A673 (cell line): ENCODE measurements around the gene AQP12A. TPM values are rescaled to one million over a fixed set of nuclear protein-coding genes. Genes with fewer than 3 reads are reported as not detected.

Experiments used
- BruUV-seq: library from RNA; stranded (reverse); fragments of 400-500 nt; replicated peaks from 2 replicates; lab custom pipeline; 2021; lab: Mats Ljungman, UMichigan
- CTCF ChIA-PET: fragments of 300-600 bp; sonication (Branson Sonifier 250); formaldehyde crosslinking; loops from one replicate; lab custom pipeline; 2022; ENCODE audit warnings: antibody characterized with exemption; lab: Charles Lee
- POLR2A ChIA-PET: fragments of 300-600 bp; sonication (Branson Sonifier 250); formaldehyde crosslinking; loops from one replicate; lab custom pipeline; 2022; ENCODE audit warnings: antibody characterized with exemption; ENCODE audit not compliant: low non-redundant PET; lab: Charles Lee
- DNase-seq: peaks from one replicate; pipeline ENCODE4 v3.0.0-alpha.2; 2015; ENCODE audit warnings: low spot score
- H3K27ac ChIP-seq: fragments of 200-600 bp; sonication (generic); 2 replicates; pipeline ENCODE4 v1.5.1; 2016; ENCODE audit warnings: mixed run types, low read depth, mild to moderate bottlenecking, mixed read lengths, antibody characterized with exemption, low read length; ENCODE audit not compliant: poor library complexity, severe bottlenecking
- H3K27me3 ChIP-seq: fragments of 200-600 bp; sonication (generic); replicated peaks from 2 replicates; pipeline ENCODE4 v1.6.1; 2017; ENCODE audit warnings: mixed run types, low read depth, mild to moderate bottlenecking, mixed read lengths, antibody characterized with exemption, low read length; ENCODE audit not compliant: insufficient read depth, poor library complexity
- H3K36me3 ChIP-seq: fragments of 200-600 bp; sonication (generic); 2 replicates; pipeline ENCODE4 v1.6.1; 2016; ENCODE audit warnings: mixed run types, mild to moderate bottlenecking, mixed read lengths, antibody characterized with exemption, low read length; ENCODE audit not compliant: insufficient read depth, poor library complexity, severe bottlenecking
- H3K4me1 ChIP-seq: fragments of 200-600 bp; sonication (generic); 2 replicates; pipeline ENCODE4 v1.6.1; 2017; ENCODE audit warnings: mixed run types, mild to moderate bottlenecking, mixed read lengths, antibody characterized with exemption, low read length; ENCODE audit not compliant: insufficient read depth, poor library complexity, severe bottlenecking
- H3K4me3 ChIP-seq: fragments of 200-600 bp; sonication (generic); 2 replicates; pipeline ENCODE4 v1.5.1; 2016; ENCODE audit warnings: low read depth, mixed run types, mild to moderate bottlenecking, mixed read lengths, low read length; ENCODE audit not compliant: poor library complexity, severe bottlenecking
- H3K9me3 ChIP-seq: fragments of 200-600 bp; sonication (generic); 2 replicates; pipeline ENCODE4 v1.6.1; 2016; ENCODE audit warnings: mixed run types, low read depth, mild to moderate bottlenecking, mixed read lengths, antibody characterized with exemption, low read length; ENCODE audit not compliant: poor library complexity, severe bottlenecking
- EZH2 ChIP-seq: fragments of 200-600 bp; sonication (generic); IDR thresholded peaks from 2 replicates; pipeline ENCODE4 v1.6.1; 2017; ENCODE audit warnings: borderline replicate concordance, low read depth, mild to moderate bottlenecking, mixed read lengths, antibody characterized with exemption, low read length; ENCODE audit not compliant: poor library complexity, severe bottlenecking
- intact Hi-C: fragments of 100-400 bp; cut with micrococcal nuclease; formaldehyde crosslinking; loops from one replicate; pipeline ENCODE4 v1.10.0; 2022; ENCODE audit not compliant: unreplicated experiment
- total RNA-seq: library from RNA; stranded (reverse); gene quantifications from 2 replicates; pipeline ENCODE4 v1.2.3, GENCODE V29; 2021
- TF ChIP-seq, protein P1 (sequence below): fragments of 300-800, 200-600 bp; sonication (generic); conservative IDR thresholded peaks from 2 replicates; pipeline ENCODE4 v1.5.1; 2017; ENCODE audit warnings: low read depth, mild to moderate bottlenecking, antibody characterized with exemption, low read length, moderate library complexity, mixed read lengths

AQP12A gene
- total RNA-seq, 1 experiment from 2014 or later: not detected

DNA sequence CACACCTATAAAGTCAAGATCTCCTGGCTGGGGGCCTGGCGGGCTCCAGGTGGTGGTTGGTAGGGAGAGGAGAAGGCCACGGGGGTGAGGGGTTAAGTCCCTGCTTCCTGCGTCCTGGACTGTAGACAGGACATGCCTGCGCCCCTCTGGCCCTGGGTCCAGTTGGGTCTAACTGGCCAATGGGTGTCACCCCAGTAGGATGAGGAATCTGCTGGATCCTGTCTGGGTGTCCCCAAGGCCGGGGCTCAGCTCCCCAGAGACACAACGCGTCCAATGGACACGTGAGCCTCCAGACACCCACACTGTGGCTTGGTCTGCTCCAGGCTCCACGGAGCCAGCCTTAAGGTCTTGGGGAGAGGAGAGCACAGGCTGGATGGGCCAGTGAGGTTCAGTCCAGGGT is 19.6 kb downstream of the AQP12A start:
- CTCF ChIA-PET: no interaction called here
- H3K9me3 ChIP-seq: no peaks in the 10 kb centered on the region
- H3K27me3 ChIP-seq: no peaks in the 10 kb centered on the region
- POLR2A ChIA-PET: no interaction called here
- no peaks in the 10 kb centered on the region for H3K36me3 ChIP-seq
- DNase-seq: no peak
- TF ChIP-seq, protein P1, sequence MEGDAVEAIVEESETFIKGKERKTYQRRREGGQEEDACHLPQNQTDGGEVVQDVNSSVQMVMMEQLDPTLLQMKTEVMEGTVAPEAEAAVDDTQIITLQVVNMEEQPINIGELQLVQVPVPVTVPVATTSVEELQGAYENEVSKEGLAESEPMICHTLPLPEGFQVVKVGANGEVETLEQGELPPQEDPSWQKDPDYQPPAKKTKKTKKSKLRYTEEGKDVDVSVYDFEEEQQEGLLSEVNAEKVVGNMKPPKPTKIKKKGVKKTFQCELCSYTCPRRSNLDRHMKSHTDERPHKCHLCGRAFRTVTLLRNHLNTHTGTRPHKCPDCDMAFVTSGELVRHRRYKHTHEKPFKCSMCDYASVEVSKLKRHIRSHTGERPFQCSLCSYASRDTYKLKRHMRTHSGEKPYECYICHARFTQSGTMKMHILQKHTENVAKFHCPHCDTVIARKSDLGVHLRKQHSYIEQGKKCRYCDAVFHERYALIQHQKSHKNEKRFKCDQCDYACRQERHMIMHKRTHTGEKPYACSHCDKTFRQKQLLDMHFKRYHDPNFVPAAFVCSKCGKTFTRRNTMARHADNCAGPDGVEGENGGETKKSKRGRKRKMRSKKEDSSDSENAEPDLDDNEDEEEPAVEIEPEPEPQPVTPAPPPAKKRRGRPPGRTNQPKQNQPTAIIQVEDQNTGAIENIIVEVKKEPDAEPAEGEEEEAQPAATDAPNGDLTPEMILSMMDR: no peak
- TF ChIP-seq EZH2: no peak
- H3K27ac ChIP-seq: no peak overlapping the region
- no peak overlapping the region for H3K4me3 ChIP-seq
- no peaks in the 10 kb centered on the region for H3K4me1 ChIP-seq
- BruUV-seq: no TSS peak
- intact Hi-C loops: no loop called here

- Histone ChIP-seq H3K4me3 (no peak overlapping the region), H3K27ac (no peak overlapping the region), H3K36me3 (peaks cover 2% of the 10 kb centered on the region), H3K9me3 (no peaks in the 10 kb centered on the region), H3K4me1 (no peaks in the 10 kb centered on the region), H3K27me3 (no peaks in the 10 kb centered on the region)
- POLR2A ChIA-PET: no interaction called here
- CTCF ChIA-PET: no interaction called here
- intact Hi-C loops: no loop called here
- no peak for DNase-seq
- no TSS peak for BruUV-seq
- TF ChIP-seq, protein P1: no peak
Observed at GRCh38 chr2:240711701-240712100, 20.0 kb downstream of the AQP12A start.

DNA sequence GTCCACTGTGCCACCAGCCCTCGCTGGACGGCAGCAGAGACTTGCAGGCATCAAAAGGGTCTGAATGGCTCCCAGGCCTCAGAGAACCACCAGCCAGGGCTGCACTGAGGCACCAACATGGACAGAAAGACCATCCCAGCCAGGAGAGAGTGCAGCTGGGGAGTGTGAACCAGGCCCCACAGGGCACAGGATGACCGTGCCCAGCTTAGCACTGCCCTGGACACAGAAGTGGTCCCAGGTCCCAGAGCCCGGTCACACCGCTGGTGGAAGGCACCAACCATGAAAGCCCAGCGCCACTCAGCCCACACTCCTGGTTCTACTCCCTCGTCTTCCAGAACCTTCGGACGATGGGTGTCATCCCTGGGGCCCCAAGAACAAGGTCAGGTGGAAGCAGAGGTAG is 20.5 kb downstream of the AQP12A start:
- no peaks in the 10 kb centered on the region for H3K27me3 ChIP-seq
- H3K27ac ChIP-seq: no peak overlapping the region
- BruUV-seq: no TSS peak
- no peaks in the 10 kb centered on the region for H3K4me1 ChIP-seq
- CTCF ChIA-PET: no interaction called here
- H3K36me3 ChIP-seq: peaks cover 7% of the 10 kb centered on the region
- H3K4me3 ChIP-seq: no peak overlapping the region
- intact Hi-C loops: no loop called here
- no peaks in the 10 kb centered on the region for H3K9me3 ChIP-seq
- POLR2A ChIA-PET: no interaction called here
- DNase-seq: no peak
- TF ChIP-seq, protein P1: no peak
- TF ChIP-seq EZH2: no peak
